ENCODE data around the gene GGT7.
"Not testable (repeated sequence)": the region's sequence is repeated elsewhere in the genome, so short reads cannot be mapped to it uniquely, and the experiment has no call there.

GGT7 gene, protein sequence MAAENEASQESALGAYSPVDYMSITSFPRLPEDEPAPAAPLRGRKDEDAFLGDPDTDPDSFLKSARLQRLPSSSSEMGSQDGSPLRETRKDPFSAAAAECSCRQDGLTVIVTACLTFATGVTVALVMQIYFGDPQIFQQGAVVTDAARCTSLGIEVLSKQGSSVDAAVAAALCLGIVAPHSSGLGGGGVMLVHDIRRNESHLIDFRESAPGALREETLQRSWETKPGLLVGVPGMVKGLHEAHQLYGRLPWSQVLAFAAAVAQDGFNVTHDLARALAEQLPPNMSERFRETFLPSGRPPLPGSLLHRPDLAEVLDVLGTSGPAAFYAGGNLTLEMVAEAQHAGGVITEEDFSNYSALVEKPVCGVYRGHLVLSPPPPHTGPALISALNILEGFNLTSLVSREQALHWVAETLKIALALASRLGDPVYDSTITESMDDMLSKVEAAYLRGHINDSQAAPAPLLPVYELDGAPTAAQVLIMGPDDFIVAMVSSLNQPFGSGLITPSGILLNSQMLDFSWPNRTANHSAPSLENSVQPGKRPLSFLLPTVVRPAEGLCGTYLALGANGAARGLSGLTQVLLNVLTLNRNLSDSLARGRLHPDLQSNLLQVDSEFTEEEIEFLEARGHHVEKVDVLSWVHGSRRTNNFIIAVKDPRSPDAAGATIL

DNA sequence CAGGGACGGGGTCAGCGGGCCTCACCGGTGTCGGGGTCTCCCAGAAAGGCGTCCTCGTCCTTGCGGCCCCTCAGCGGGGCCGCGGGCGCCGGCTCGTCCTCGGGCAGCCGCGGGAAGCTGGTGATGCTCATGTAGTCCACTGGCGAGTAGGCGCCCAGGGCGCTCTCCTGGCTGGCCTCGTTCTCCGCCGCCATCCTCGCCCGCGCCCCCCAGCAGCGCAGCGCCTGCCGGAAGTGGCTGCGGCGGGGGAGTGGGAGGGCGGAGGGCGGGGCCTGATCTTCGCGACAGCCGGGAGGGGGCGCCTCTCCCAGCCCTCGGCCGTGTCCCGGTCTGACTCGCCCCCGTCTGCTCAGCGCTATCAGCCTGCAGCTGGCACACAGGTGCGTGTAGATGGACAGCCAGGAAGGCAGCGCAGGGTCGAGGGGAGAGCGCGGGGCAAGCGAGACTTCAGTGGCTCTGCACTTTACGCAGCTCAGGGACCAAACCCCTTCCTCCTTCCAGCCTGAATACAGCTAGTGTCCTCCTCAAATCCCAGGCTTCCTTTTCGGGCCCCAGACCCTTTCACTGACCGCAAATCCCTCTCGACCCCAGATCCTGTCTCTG is at the start of gene GGT7:
GGT7 (minus strand) TSS at position 235 of the 603 bp plus-strand sequence; CDS start at position 194, 41 bp downstream.
- DNase-seq (ENCODE audit: low read depth in 2 of 2) = peak; percentile 78 to 88

DNA sequence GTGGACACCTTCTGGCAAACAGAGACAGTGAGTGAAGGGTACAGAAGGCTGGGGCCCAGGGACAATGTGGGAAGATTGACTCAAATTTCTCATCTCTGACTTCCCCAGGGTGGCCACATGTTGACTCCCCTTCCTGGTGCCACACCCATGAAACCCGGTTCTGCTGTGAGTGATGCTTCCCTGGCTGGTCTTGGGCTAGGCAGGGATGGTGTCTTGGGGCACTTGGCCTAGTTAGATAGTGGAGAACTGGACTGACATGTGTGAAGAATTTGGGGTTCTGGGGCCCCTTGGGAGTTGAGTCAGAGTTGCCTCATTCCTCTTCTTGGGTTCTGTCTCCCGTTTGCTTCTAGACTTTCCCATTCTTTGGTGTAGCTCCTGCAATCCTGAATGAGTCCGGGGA is 48.8 kb upstream of the GGT7 start:
- DNase-seq (ENCODE audit: low read depth in 2 of 2) = peak; percentile 11 to 14

DNA sequence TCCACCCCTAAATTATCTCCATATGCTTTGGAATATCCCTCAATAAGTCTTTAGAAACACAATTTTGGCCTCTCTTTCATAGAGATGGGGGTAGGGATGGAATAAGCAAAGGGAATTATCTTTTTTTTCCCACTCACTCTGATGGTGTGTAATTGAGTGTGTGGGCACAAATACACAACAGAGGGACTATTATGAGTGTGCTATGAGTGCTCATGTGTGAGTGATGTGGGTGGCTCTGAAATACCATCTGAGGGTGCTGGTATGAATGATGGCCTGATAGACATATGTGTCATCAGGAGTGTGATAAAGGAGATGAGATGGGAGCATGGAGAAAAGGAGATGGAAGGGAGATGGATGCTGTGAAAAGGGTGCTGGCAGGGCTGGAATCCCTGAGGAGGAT is 47.4 kb upstream of the GGT7 start:
- peak in 1 of 2 donors; percentile 12 for DNase-seq (ENCODE audit: low read depth in 2 of 2)

DNA sequence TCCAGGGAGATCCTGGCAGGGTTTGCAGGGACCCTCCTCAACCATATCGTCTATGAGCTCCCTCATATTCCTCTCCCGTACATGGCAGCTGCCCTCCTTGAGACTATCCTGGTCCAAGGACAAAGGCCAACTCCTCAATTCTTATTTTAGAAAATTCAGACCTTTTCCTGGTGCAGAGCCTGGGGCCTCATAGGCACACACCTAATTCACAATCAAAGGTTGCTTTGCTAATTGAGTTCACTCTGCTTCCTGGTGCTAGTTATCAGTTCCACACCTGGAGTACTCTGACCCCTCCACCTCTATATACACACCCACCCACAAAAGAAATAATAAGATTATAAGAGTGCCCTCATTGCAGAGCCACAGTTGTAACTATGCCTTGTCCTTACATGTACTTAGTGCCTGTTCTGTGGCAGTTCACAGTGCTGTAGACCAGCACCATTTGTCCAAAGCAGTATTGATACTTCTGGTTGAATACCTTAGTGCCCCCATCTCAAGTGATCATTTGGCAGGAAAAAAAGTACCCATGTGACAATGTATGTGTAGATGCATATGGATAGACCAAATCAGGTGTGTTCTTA is 44.2 kb upstream of the GGT7 start:
- no peak for DNase-seq (ENCODE audit: low read depth in 2 of 2)

DNA sequence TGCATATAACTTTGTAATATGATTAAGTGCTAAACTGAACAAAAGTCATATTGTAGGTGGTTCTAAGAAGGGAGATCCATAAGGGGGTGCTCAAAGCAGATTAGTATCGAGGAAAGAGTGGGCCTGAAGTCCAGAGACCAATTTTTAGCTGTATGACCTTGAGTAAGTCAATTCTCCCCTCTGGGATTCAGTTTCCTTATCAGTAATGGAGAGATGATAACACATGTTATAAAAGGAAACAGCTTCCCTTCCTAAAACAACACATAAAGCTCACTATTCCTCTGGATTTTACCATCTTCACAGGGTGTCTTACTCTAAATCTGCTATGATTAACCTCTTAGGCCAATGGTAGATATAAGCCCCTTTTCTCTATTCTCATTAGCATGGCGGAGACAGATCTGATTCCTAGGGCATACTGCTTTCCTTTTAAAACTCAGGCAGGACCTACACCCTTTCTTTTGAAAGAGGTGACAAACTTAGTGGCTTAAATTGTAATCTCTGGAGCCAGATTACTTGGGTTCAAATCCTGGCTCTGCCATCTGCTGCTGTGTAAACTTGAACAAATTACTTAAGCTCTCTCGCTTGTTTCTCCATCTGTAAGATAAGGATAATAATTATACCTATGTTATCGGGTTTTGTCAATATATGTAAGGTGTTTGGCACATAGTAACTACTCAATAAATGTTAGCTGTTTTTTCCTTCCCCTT is 43.2 kb upstream of the GGT7 start:
- no peak for DNase-seq (ENCODE audit: low read depth in 2 of 2)

DNA sequence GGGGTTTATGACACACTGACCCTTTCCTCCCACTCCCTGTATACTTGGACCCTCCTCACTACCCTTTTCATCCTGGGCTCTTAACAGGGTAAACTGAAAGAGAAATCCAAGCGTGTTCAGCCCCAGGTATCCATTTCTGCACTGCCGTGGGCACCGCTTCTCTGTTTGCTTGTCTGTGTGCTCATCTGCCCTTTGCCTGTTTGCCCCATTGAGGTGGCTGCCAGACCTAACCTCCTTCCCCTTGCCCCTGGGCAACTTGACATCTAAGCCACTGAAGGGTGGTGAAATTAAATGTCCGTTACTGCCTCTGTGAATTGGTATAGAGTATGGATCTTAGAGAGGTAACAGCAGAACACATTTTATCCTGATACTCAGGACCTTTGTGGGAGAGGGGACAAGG is 42.5 kb upstream of the GGT7 start:
- no peak for DNase-seq (ENCODE audit: low read depth in 2 of 2)

DNA sequence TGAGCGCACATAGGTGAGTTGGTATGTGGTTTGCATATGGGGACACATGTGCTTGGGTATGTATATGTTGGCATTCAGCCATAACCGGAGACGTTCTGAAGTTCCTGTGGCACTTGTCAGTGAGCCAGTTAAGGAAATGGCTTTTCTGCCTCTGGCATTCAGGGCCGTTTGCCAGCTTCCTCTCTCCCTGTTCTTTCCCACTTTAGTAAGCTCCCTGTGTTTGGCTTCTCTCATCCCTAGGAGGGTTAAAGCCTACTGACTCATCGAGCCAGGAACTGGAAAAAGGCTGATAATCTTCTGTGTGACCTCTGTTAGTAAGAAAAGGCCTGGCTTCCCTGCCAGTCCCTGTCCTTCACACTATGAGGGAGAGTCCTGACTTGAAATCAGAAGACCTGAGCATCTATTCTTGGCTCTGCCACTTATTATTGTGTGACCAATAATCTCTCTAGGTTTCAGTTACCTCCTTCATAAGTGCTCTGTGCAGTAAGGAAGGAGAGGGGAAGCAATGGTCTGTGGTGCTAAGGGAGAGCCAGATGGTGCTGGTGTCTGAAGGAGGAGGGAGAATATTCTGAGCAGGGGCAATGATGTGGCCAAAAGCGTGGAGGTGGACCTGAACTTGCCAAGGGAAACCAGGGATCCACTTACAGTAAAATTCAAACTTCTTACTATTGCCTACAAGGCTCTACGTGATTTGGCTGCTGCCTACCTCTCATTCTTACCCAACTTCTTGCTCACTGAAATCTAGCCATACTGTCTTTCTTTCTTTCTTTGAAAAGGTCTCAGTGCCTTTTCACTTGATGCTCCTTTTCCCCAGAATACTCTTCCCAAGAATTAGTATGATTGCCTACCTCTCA is 35.2 kb upstream of the GGT7 start:
- DNase-seq (ENCODE audit: low read depth in 2 of 2) = no peak

DNA sequence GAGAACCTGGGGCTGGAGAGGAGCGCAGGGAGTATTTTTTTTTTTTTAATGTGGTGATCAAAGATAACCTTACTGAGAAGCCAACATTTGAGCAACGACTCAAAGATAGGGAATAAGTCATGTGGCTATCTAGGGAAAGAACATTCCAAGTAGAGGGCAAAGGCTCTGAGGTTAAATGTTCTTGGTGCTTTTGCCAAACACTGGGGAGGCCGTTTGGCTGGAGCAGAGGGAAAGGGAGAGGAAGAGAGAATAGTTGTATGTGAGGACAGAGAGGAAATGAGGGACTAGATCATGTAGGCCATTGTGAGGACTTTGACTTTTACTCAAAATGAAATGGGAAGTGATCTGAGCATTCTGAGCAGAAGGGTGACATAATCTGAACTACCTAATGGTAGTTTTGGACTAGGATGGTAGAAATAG is 31.6 kb upstream of the GGT7 start:
- DNase-seq (ENCODE audit: low read depth in 2 of 2) = no peak

DNA sequence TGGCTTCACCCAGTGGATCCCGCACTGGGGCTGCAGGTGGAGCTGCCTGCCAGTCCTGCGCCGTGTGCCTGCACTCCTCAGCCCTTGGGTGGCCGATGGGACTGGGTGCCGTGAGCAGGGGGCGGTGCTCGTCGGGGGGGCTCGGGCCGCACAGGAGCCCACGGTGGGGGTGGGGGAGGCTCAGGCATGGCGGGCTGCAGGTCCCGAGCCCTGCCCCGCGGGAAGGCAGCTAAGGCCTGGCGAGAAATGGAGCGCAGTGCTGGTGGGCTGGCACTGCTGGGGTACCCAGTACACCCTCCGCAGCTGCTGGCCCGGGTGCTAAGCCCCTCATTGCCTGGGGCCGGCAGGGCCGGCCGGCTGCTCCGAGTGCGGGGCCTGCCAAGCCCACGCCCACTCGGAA is 26.1 kb upstream of the GGT7 start:
- DNase-seq (ENCODE audit: low read depth in 2 of 2) = not testable (repeated sequence)

DNA sequence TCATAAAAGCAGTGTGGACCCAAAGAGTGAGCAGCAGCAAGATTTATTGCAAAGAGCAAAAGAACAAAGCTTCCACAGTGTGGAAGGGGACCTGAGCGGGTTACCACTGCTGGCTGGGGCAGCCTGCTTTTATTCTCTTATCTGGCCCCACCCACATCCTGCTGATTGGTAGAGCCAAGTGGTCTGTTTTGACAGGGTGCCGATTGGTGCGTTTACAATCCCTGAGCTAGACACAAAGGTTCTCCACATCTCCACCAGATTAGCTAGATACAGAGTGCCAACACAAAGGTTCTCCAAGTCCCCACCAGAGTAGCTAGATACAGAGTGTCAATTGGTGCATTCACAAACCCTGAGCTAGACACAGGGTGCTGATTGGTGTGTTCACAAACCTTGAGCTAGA is 25.5 kb upstream of the GGT7 start:
- not testable (repeated sequence) for DNase-seq (ENCODE audit: low read depth in 2 of 2)

DNA sequence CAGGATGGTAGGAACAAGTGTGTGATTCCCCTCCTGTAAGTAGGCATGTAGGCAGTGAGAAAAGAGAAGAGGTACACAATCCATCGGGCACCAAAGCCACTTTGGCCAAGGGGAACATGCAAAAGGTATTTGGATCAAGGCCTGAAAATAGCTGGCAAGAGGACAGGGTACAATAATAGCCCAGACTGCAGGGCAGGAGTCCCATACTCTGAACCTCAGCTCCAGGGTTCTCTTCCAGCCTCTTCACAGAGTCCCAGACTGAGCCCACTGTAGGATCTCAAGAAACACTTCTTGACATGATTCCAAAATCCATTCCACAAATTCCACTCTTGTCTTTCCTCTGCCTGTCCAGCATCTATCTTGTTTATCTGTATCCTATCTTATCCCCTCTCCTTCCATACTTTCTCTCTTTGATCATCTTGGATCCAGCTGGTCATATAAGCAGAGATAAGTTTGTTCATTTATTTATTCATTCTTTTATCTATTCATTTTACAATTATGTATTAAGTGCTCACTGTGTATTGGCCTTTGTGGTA is 23.5 kb upstream of the GGT7 start:
- no peak for DNase-seq (ENCODE audit: low read depth in 2 of 2)

DNA sequence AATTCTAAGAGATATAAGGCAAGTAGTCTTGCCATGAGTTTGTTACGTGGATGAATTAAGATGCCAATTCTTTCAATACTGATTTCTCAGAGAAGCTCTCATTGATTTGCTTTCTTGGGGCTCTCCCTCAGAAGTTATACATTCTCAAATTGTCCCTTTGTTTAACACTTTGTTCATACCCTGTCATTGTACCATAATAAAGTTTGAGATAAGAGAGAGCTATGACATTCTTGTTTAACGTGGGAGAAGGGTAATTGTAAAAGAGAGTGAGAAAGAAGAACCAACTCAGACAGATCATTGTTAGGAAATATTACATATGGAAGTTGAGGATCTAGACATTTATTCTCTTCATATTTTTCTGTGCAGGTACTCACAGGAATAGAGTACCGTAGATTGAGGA is 22.8 kb upstream of the GGT7 start:
- no peak for DNase-seq (ENCODE audit: low read depth in 2 of 2)

DNA sequence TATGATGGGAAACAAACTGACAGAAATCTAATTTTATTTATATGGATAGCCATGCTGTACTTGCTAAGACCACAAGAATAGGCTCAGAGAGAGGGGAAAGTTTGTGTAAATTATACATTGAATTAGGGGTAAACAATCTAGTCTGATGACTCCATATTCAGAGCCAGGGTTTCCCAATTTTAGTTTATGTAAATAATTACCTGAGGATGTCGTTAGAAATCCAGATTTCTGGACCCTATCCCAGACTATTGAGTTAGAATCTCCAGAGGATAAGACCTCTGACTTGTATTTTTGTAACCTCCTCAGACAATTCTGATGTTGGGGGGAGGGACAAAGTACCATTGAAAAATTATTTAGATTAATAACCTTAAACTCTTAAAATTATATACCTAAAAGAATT is 22.1 kb upstream of the GGT7 start:
- DNase-seq (ENCODE audit: low read depth in 2 of 2) = no peak

DNA sequence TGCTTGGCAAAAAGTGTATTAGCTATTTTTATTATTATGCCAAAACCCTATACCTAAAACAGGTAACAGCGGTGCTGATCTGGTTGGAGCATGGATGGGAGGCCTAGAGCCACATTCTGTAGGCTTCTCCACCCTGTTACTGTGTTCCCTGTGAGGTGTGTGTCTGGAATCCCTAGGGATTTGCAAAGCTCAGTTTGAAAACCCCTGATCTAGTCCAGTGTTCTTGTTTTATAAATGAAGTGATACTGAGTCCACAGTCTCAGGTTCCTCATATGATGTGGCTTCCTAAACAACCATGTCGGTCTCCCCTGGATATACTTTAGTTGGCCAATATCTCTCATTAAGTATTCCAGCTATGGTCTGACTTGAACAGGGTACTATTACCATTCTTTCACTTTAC is 20.0 kb upstream of the GGT7 start:
- no peak for DNase-seq (ENCODE audit: low read depth in 2 of 2)

DNA sequence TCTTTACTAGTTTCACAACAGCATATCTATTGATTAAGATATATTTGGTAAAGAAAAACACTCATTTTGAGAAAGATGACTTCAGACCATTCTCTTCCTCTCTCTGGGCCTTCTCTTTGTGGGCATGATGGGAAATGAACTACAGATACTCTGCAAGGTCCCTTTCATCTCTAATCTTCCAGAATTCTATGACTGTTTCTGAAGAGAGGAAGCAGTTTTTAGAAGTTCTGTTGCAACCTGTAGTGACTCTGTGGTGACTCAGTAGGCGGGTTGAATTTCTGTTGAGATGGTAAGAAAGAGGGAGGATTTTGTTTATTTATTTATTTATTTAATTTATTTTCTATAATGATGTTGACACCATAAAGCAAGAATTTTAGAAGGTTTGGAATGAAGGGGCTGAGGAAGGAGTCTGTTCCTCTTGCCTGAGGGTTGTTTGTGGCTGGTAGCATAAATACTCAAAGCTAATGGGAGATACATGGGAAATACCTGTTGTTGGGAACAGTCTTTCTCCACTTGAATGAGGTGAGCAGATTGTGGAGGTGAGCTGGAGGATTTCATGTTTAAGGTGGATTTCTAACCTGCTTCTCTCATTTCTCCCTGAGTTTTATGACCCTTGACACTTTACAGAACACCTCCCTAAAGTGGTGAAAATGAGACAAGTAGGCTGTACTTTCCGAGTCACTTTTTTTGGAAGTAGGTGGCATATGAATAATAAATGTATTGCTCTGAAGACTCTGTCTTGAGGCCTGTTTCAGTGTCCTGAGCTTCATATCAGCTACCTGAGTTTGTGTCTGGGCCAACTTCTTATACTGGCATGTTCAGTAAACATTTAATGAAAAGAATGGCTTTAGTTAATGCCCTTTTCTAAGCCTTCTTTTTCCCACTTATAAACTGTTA is 18.8 kb upstream of the GGT7 start:
- DNase-seq (ENCODE audit: low read depth in 2 of 2) = peak; percentile 19 to 29

DNA sequence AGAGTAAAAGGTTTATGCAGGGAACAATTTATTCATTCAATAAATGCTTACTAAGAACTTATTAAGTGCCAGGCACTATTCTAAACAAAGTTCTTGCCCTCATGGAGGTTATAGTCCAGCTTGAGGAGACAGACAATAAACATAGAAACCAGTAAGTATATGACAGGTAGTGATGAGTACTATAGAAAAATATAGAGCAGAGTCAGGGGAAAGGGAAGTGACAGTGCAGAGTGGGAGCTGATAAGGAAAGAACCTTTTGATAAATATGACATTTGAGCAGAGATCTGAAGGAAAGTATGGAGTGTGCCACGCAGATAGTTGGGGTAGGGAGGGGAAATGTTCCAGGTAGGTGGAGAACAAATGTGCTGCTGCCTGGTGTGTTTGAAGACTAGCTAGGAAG is 15.8 kb upstream of the GGT7 start:
- DNase-seq (ENCODE audit: low read depth in 2 of 2) = no peak

DNA sequence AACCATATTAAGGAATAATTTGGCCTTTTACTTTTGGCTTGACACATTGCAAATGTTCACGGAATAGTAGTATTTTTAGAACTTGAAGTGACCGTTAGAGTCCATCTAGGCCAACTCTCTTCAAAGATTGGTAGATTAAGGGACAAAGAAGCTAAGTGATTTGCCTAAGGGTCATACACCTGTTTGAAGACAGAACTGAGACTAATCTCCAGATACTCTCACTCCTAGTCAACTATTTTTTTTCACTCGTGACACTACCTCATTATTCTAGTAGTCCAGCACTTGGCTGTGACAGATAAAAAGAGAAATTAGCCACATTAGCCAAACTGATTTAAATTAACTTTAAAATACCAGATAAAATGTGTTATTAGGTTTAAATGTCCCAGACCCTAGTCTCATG is 14.4 kb upstream of the GGT7 start:
- DNase-seq (ENCODE audit: low read depth in 2 of 2) = no peak

DNA sequence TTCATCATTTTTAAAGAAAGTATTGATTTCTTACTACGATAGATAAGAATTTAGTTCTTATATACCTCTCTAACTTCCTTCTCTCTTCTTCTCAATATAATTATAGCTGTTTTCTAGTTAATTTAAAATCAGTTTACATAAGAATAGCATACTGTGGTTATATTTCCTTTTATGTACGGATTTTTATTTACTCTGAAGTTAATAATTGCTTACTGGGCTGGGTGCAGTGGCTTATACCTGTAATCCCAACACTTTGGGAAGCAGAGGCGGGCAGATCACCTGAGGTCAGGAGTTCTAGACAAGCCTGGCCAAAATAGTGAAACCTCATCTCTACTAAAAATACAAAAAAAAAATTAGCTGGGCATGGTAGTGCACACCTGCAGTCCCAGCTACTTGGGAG is 13.5 kb upstream of the GGT7 start:
- DNase-seq (ENCODE audit: low read depth in 2 of 2) = no peak

DNA sequence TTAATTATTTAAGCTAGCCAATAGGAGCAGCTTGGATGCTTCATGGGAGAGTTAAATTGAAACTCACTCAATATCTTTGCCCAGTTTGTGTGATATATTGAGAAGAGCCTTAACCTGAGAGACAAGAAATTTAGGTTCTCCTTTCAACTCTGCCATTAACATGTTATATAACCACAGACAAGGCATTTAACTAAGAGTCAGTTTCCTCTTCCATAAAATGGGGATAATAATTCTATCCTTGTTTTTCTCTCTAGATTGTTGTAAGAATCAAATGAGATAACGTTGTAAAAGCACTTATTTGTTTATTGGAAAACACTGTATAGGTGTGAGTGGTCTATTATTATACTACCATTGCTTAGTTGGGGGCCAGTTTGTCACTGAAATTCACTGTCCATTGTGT is 11.6 kb upstream of the GGT7 start:
- no peak for DNase-seq (ENCODE audit: low read depth in 2 of 2)

DNA sequence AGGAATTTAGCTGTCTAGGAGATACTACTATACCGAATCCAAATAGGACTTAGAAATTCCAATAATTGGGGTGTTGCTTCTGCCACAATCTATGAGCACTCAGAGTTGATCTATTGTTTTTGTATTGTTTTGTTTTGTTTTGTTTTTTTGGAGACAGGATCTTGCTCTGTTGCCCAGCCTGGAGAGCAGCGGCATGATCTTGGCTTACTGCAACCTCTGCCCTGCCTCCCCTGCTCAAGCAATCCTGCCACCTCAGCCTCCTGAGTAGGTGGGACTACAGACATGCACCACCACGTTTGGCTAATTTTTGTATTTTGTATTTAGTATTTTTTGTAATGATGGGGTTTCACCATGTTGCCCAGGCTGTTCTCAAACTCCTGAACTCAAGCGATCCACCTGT is 11.2 kb upstream of the GGT7 start:
- no peak for DNase-seq (ENCODE audit: low read depth in 2 of 2)
